NCI-H69 (cell line): ENCODE measurements around the gene THEMIS.

Experiments
- DNase-seq: peaks from one replicate; lab custom pipeline; 2025; lab: John Stamatoyannopoulos, UW

THEMIS gene

GRCh38 chr6:127859956-127860355, 40.9 kb downstream of the THEMIS start:
- no peak for DNase-seq

DNA sequence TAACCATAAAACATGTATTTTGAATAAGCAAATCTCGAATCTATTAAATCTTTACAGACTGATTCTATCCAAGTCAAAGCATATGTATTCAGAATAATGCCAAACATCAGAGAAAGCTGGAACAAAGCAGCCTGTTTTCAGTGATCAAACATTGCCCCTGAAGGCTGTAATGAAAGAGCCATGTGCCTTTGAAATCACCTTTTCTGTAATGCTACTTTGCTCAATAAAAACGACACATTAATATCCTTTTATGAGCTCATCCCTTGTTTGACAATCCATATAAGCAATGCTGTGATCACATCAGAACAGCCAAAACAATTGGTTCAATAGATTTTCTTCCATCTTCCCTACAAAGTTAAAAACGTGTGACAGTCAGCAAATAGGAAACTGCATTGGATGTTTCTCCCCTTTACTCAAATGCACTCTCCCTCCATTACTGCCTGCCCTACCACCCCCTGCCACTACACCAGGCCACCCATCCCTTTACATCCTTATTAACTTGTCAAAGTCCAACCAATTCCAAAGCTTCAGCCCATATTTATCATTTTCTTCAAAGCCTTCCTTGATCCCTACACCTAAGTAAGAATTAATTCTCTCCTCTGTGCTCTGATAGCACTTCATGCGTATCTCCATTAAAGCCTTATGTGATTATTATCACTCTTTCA, 42.0 kb downstream of the THEMIS start:
- DNase-seq: peak; percentile 69

- peak; percentile 22 for DNase-seq
These were observed 43.7 kb downstream of the THEMIS start for GRCh38 chr6:127857051-127857637.

GRCh38 chr6:127855542-127856159, 45.2 kb downstream of the THEMIS start:
- DNase-seq: no peak

GRCh38 chr6:127854009-127854408, 46.8 kb downstream of the THEMIS start:
- DNase-seq: peak; percentile 37

DNA sequence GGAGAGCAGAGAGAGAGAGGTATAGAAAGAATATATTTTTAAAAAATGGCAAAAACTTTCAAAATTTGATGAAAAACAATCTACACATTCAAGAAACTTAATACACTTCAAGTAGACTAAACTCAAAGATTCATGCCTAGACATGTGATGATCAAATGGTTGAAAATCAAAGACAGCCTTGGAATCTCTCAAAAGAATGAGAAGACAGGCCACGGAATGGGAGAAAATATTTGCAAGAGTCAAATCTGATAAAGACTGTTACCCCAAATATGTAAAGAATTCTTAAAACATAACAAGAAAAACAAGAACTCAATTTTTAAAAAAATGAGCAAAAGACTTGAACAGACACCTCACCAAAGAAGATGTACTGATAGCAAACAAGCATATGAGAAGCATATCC, 49.7 kb downstream of the THEMIS start:
- DNase-seq: no peak

GRCh38 chr6:127845242-127845641, 55.6 kb downstream of the THEMIS start:
- no peak for DNase-seq

DNA sequence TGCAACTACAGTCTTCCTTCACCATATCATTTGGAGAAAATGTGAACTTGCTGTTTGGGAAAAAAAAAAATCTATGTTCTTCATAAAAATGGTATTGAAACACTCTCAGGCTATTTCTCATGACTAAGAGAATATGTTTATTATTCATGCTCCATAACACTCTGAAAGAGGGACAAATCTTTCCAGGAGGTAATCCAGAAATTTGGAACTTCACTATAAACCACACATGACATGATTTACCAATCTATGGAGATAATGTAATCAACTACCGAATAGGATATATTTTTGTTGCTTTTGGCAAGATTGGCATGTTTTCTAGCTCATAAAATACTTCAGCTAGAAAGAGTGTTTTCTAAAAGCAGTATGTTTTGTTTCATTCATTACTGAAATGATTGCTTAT, 56.3 kb downstream of the THEMIS start:
- no peak for DNase-seq

- no peak for DNase-seq
These were observed 57.3 kb downstream of the THEMIS start for GRCh38 chr6:127843582-127843981.

DNA sequence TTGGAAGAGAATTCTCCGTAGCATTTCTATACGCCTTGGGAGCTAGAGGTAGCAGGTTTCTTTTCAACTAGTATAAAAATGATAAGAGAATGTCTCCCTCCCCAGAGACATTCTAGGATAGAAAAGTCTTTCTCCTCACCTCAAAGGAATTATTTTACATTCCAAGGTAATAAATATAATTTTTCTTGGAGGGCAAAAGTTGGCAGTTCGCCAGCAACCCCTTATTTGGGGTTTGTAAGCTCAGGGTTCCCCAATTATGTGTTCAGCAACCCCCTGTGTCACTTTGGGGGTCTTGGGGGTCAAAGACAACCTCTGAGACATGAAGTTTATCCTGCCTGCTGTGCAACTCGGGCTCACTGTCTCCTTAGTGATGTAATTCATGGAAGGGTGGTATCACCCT, 58.3 kb downstream of the THEMIS start:
- DNase-seq: no peak

- DNase-seq: peak; percentile 24
These were observed 59.0 kb downstream of the THEMIS start for GRCh38 chr6:127841811-127842210.

DNA sequence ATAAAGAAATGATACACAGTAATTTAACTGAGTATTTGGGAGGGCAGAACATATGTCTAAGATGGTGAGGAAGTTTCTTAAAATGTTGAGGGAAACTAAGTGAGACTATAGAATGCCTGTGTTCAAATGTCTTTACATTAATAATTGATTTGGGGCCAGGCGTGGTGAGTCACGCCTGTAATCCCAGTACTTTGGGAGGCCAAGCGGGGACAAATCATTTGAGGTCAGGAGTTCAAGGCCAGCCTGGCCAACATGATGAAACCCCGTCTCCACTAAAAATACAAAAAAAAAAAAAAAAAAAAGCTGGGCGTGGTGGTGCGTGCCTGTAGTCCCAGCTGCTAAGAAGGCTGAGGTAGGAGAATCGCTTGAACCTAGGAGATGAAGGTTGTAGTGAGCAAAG, 66.7 kb downstream of the THEMIS start:
- no peak for DNase-seq

DNA sequence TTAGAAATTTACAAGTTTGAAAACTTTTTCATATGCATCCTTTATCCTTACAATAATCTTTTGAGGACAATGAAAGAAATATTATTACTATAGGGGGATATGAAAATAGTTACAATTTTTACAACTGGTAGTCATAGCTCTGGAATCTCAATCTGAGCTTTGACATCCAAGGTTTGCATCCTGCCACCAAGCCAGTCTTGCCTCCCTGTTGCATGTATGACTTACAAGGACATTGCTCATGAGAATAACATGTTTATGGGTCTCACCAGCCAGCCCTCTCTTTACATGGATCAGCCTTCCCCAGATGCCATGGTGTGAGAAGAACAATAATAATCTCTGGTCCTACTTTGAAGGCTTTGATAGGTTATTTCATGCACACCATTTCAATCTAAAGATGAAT, 67.5 kb downstream of the THEMIS start:
- no peak for DNase-seq

GRCh38 chr6:127832381-127832780, 68.5 kb downstream of the THEMIS start:
- DNase-seq: no peak

DNA sequence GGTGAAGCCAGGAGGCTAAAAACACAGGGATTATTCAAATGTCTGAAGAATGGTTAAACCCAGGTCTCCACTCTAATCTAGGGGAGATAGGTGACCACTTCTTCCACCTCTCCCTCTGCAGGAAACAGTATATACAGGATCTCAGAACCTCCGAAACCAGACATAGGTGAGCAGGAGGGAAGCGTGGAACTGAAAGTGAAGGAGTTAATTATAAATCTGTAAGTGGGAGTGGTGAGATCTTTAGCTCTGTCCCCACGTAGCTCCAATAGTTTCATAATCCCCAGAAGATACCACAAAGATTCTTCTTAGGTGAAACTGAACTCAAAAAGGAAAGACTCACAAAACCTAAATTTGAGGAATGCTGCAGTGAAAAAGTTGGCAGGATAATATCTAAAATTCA, 76.8 kb downstream of the THEMIS start:
- DNase-seq: no peak

DNA sequence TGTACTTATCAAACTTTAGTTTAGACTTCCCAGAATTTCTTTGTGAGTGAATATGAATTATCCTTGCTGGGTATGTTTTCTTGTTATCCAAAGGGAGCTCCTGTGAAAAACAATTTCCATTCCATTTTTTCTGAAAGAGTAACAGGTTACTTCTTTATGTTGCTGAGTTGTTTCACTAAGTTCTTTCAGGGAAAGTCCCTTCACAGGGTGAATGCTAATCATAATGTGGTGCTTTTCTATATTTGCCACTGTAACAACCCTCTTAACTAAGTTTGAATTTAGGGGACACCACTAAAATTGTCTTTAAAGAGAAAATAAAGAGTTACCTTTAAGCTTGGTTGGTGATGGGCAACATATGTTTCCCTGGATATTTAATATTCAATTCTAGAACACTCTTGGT, 79.4 kb downstream of the THEMIS start:
- DNase-seq: no peak

DNA sequence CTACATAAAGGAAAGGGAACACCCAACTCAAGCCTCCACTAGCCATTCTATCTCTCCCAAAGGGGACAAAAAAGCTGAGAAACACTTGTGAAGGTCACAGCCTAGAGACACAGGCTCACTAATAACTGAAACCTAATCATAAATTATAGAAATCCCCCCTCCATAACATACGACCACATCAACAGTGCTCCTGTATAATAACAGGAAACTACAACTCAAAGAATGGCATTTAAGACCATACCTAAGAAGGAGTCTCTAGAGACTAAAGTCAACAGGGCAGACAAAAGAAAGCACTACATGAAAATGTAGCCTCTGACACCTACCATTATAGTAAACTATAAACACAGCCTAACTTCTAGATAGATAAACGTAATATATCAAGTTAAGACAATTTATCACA, 82.7 kb downstream of the THEMIS start:
- DNase-seq: peak; percentile 65

GRCh38 chr6:127816643-127817042, 84.2 kb downstream of the THEMIS start:
- DNase-seq: peak; percentile 99

GRCh38 chr6:127813699-127814027, 87.2 kb downstream of the THEMIS start:
- no peak for DNase-seq

DNA sequence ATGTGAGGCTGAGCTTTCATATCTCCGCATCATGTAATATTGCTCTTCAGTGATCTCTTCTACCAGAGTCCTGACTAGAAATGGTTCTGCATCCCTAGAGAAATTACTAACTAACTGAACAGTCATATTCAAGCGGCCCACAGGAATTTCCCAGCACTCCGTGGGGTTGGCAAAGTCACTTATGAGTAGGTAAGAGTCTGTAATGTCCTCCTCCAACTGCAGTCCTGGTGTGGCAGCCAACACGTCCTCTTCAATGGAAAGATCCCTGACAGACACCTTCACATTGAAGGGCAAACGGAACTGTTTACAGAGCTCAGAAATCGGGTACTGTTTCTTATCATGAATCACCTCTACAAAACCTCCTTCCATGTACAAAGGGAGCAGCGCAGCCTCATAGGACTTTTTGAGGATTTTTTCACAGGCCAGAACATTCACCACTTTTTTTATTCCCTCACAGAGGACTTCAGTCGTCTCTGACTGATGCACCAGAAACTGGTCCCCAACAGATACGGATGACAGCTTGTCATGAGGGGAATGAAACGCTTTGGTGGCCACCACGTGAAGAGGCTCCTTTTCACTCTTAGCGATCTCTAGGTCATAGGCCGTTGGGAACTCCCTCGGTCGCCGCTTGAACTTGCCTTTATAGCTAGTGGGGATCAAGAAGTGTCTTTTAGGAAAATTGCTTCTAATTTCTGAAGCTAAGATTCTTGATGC, 87.7 kb downstream of the THEMIS start:
- DNase-seq: no peak

- DNase-seq: peak; percentile 96
These were observed 88.8 kb downstream of the THEMIS start for GRCh38 chr6:127811900-127812570.

- peak; percentile 39 for DNase-seq
These were observed 92.9 kb downstream of the THEMIS start for GRCh38 chr6:127807806-127808517.
